Measurements from ENCODE around the gene PCNP.

GRCh38 chr3:101591071-101591470, 17.1 kb downstream of the PCNP start:
- TF ChIP-seq POLR2A (IDR thresholded peaks at IDR 0.05; ENCODE audit: low read length) (no peak), GATA1 (IDR thresholded peaks at IDR 0.05; ENCODE audit: low read depth, low read length) (no peak)
